Endodermal cell (in vitro differentiated cells): ENCODE results near the gene CREB3L2. TPM values are rescaled to one million over a fixed set of nuclear protein-coding genes. Genes with fewer than 3 reads are reported as not detected.

ENCODE experiments used
- DNase-seq: peaks from one replicate; pipeline ENCODE4 v3.0.0-alpha.2; 2017
- H3K27ac ChIP-seq: 2 replicates; pipeline ENCODE4 v1.5.1; 2013; ENCODE audit warnings: mild to moderate bottlenecking, low read depth, low read length, moderate library complexity
- H3K27me3 ChIP-seq: 2 replicates; pipeline ENCODE4 v1.6.1; 2013; ENCODE audit warnings: mild to moderate bottlenecking, low read length, moderate library complexity; ENCODE audit not compliant: insufficient read depth, control insufficient read depth, poor library complexity, severe bottlenecking
- H3K36me3 ChIP-seq: 2 replicates; pipeline ENCODE4 v1.7.0; 2013; ENCODE audit warnings: mild to moderate bottlenecking, low read length, moderate library complexity; ENCODE audit not compliant: control insufficient read depth, insufficient read depth
- H3K4me1 ChIP-seq: one replicate; pipeline ENCODE4 v1.7.0; 2013; ENCODE audit warnings: low read length; ENCODE audit not compliant: control insufficient read depth, insufficient read depth
- H3K4me3 ChIP-seq: 2 replicates; pipeline ENCODE4 v1.5.1; 2013; ENCODE audit warnings: mild to moderate bottlenecking, low read length, moderate library complexity
- H3K9ac ChIP-seq: 2 replicates; pipeline ENCODE4 v1.6.1; 2013; ENCODE audit warnings: mild to moderate bottlenecking, low read length, moderate library complexity; ENCODE audit not compliant: poor library complexity, severe bottlenecking; ENCODE audit errors: extremely low read depth
- H3K9me3 ChIP-seq: 2 replicates; pipeline ENCODE4 v1.6.1; 2013; ENCODE audit warnings: mild to moderate bottlenecking, low read length, moderate library complexity; ENCODE audit not compliant: control insufficient read depth
- H3K27ac Mint-ChIP-seq: 2 replicates; pipeline ENCODE4 v1.8.0; 2020; ENCODE audit warnings: mixed read lengths
- H3K27me3 Mint-ChIP-seq: 2 replicates; pipeline ENCODE4 v1.8.0; 2021; ENCODE audit warnings: mild to moderate bottlenecking, mixed read lengths; ENCODE audit not compliant: insufficient read depth
- H3K36me3 Mint-ChIP-seq: 2 replicates; pipeline ENCODE4 v1.8.0; 2020; ENCODE audit warnings: low read depth, mixed read lengths
- H3K4me1 Mint-ChIP-seq: 2 replicates; pipeline ENCODE4 v1.8.0; 2020; ENCODE audit warnings: mixed read lengths
- H3K4me3 Mint-ChIP-seq: 2 replicates; pipeline ENCODE4 v1.8.0; 2020; ENCODE audit warnings: mild to moderate bottlenecking, moderate library complexity, mixed read lengths
- H3K9me3 Mint-ChIP-seq: 2 replicates; pipeline ENCODE4 v1.8.0; 2020; ENCODE audit warnings: mild to moderate bottlenecking, mixed read lengths
- CTCF ChIP-seq: fragments of 200-600 bp; sonication (generic); conservative IDR thresholded peaks from 2 replicates; pipeline ENCODE4 v1.5.0; 2021; ENCODE audit warnings: antibody characterized with exemption, mild to moderate bottlenecking
- WGBS, 2 experiments: methylation state at CpG; one replicate each; pipeline versions ENCODE4 v1.1.5 to v1.1.7; 2013; ENCODE audit warnings: missing lambda C conversion rate in 2 of 2, mixed read lengths in 1 of 2; ENCODE audit not compliant: insufficient coverage in 1 of 2, insufficient read length in 1 of 2; 5-methylcytosine and 5-hydroxymethylcytosine counted together
- total RNA-seq, 2 donors: library from RNA; stranded (reverse); fragmentation: NEBNext Ultra II Directional in 1 of 2; extraction: Animal tissue kit (Norgen Biotek cat#: 25700) in 1 of 2; gene quantifications; 2 replicates in 1 of 2; 3 replicates in 1 of 2; pipeline ENCODE4 v1.2.1, GENCODE V29; 2021

CREB3L2 gene
- total RNA-seq, 2 donors from 2014 or later = 48.2 to 80.2 TPM

DNA sequence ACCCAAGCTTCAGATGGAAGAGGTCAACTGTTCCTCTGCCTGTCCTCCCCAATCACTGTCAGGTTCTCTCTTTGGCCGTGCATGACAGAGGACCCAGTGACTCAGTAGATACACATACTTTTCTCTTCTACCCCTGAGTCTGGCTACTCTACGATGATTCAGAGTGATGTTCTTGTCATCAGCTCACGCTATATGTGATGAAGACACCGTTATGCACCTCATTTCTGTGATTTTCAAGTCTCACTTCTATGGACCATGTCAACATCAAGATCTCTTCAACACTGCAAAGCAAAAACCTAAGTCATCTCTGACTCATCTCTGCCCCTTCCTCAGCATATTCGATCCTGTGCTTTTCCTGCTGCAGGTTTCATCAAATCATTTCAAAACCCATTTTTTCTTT, 78.5 kb downstream of the CREB3L2 start:
- H3K27me3 ChIP-seq = no peaks in the 10 kb centered on the region
- H3K4me1 Mint-ChIP-seq = no peaks in the 10 kb centered on the region
- no peak overlapping the region for H3K27ac Mint-ChIP-seq
- 91 to 95% methylated on average over 5 of the region's 5 CpGs for WGBS, 2 experiments
- H3K27me3 Mint-ChIP-seq = no peaks in the 10 kb centered on the region
- H3K36me3 Mint-ChIP-seq = peaks cover 56% of the 10 kb centered on the region
- TF ChIP-seq CTCF = no peak
- H3K27ac ChIP-seq = no peak overlapping the region
- H3K9me3 Mint-ChIP-seq = peaks cover 13% of the 10 kb centered on the region
- H3K4me1 ChIP-seq = no peaks in the 10 kb centered on the region
- H3K9me3 ChIP-seq = no peaks in the 10 kb centered on the region
- H3K4me3 Mint-ChIP-seq = no peak overlapping the region
- H3K36me3 ChIP-seq = peaks cover 70% of the 10 kb centered on the region
- no peak overlapping the region for H3K9ac ChIP-seq
- DNase-seq = no peak
- no peak overlapping the region for H3K4me3 ChIP-seq

DNA sequence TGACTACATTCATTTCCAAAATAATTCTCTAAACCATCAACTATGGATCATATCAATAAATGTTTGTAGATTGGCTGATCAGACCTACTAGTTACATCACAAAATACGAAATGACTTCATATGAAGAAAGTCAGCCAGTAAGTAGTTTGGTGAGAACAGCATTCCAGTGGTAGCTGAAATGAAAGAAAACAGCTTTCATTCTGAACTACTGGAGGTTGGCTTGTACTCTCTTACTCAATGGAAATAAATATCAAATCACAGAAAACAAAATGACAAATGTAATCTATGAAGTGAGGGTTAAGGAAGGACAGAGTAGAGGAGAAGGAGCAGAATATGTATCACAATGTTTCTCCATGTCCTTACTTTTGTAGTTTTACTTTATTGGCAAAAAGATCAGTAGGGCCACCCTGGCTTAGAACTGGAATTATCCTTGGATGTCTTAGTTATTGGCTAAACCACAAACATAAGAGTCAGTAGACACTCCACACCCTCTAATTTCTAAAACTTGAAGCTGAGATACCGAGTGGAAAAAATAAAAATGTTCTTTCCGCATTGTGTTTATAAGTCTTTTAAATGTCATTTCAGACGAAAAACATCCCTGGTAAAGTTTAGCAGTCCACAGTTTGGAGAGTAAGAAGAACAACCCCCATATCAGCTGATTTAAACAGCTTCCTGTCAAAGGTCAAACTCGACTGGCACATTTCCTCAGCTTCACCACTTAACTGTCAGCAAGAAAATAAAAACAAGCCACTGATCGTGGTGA, 81.1 kb downstream of the CREB3L2 start:
- peaks cover 51% of the 10 kb centered on the region for H3K36me3 Mint-ChIP-seq
- WGBS, 2 experiments = 91 to 96% methylated on average over 4 to 6 of the region's 6 CpGs
- H3K36me3 ChIP-seq = peaks cover 51% of the 10 kb centered on the region
- no peaks in the 10 kb centered on the region for H3K4me1 ChIP-seq
- H3K4me3 Mint-ChIP-seq = no peak overlapping the region
- H3K27me3 Mint-ChIP-seq = no peaks in the 10 kb centered on the region
- no peak overlapping the region for H3K9ac ChIP-seq
- H3K27ac ChIP-seq = no peak overlapping the region
- TF ChIP-seq CTCF = no peak
- no peaks in the 10 kb centered on the region for H3K27me3 ChIP-seq
- H3K27ac Mint-ChIP-seq = no peak overlapping the region
- DNase-seq = no peak
- no peak overlapping the region for H3K4me3 ChIP-seq
- H3K9me3 ChIP-seq = no peaks in the 10 kb centered on the region
- peaks cover 6% of the 10 kb centered on the region for H3K9me3 Mint-ChIP-seq
- H3K4me1 Mint-ChIP-seq = peaks cover 5% of the 10 kb centered on the region

DNA sequence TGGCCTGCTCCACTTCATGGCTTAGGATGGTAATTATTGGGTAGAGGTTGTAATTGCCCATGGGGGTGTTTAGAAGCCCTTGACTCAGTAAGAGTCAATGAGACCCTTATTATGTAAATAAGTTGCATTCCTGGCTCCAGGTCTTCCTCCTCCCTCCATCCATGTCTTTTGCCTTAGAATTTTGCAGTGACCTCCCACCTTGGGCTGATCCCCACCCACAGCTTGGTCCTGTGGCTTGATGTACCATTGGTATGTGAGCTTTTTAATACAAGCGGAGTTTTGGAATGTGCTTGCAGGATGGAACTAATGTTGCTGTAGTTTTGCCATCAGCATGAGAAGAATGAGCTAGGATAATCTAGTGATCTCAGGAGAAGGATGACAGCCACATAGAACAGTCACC, 81.9 kb downstream of the CREB3L2 start:
- peaks cover 50% of the 10 kb centered on the region for H3K36me3 ChIP-seq
- H3K4me3 ChIP-seq = no peak overlapping the region
- Mint-ChIP-seq H3K36me3 (peaks cover 50% of the 10 kb centered on the region), H3K9me3 (peaks cover 6% of the 10 kb centered on the region), H3K27me3 (no peaks in the 10 kb centered on the region), H3K4me3 (no peak overlapping the region), H3K27ac (no peak overlapping the region), H3K4me1 (peaks cover 5% of the 10 kb centered on the region)
- WGBS, 2 experiments = 90 to 100% methylated on average over 1 of the region's 1 CpG
- H3K27me3 ChIP-seq = no peaks in the 10 kb centered on the region
- H3K4me1 ChIP-seq = no peaks in the 10 kb centered on the region
- H3K9ac ChIP-seq = no peak overlapping the region
- no peak for TF ChIP-seq CTCF
- no peaks in the 10 kb centered on the region for H3K9me3 ChIP-seq
- H3K27ac ChIP-seq = no peak overlapping the region
- no peak for DNase-seq
